SK-N-SH treated with all-trans-retinoic acid at 6 μM for 48 hours (cell line): Measurements from ENCODE around the gene ME1.
A peak's percentile ranks its signal among the peaks of the same experiment; 100 is the strongest.

Experiments used
- ATAC-seq: fragments of 200-7000 bp; cut with Tn5 transposase; 3 replicates; pipeline ENCODE4 v1.9.1; 2020; ENCODE audit warnings: mild to moderate bottlenecking, moderate library complexity
- ARNTL ChIP-seq: fragments of 450-650 bp; formaldehyde crosslinking; IDR thresholded peaks from 2 replicates; pipeline ENCODE4 v1.5.0; 2020; ENCODE audit warnings: low read depth, mild to moderate bottlenecking, moderate library complexity, borderline replicate concordance
- CSDC2 ChIP-seq: fragments of 250-450 bp; sonication (Bioruptor Pico); IDR thresholded peaks from 2 replicates; pipeline ENCODE4 v1.5.0; 2020; ENCODE audit warnings: mild to moderate bottlenecking, moderate library complexity
- ESRRG ChIP-seq: fragments of 250-450 bp; sonication (Bioruptor Pico); IDR thresholded peaks from 2 replicates; pipeline ENCODE4 v1.6.1; 2021; ENCODE audit warnings: mild to moderate bottlenecking
- GLIS3 ChIP-seq: fragments of 250-450 bp; sonication (Bioruptor Pico); IDR thresholded peaks from 2 replicates; pipeline ENCODE4 v1.5.0; 2020; ENCODE audit warnings: mild to moderate bottlenecking, moderate library complexity
- ISL1 ChIP-seq: fragments of 250-450 bp; sonication (Bioruptor Pico); IDR thresholded peaks from 2 replicates; pipeline ENCODE4 v2.1.2; 2022; ENCODE audit warnings: mild to moderate bottlenecking, moderate library complexity
- OSR1 ChIP-seq: fragments of 250-450 bp; sonication (Bioruptor Pico); IDR thresholded peaks from 2 replicates; pipeline ENCODE4 v1.8.0; 2022; ENCODE audit warnings: moderate library complexity, mild to moderate bottlenecking, inconsistent platforms
- PPARA ChIP-seq: fragments of 250-450 bp; sonication (Bioruptor Pico); IDR thresholded peaks from 2 replicates; pipeline ENCODE4 v1.5.0; 2020; ENCODE audit warnings: mild to moderate bottlenecking, borderline replicate concordance
- RARB ChIP-seq: fragments of 250-450 bp; sonication (Bioruptor Pico); IDR thresholded peaks from 2 replicates; pipeline ENCODE4 v1.8.0; 2021; ENCODE audit warnings: mild to moderate bottlenecking, moderate library complexity
- SNAI2 ChIP-seq: fragments of 250-450 bp; sonication (Bioruptor Pico); IDR thresholded peaks from 2 replicates; pipeline ENCODE4 v1.5.0; 2020; ENCODE audit warnings: mild to moderate bottlenecking, moderate library complexity
- TCF4 ChIP-seq: fragments of 250-450 bp; sonication (Bioruptor Pico); IDR thresholded peaks from 2 replicates; pipeline ENCODE4 v1.8.0; 2021; ENCODE audit warnings: mild to moderate bottlenecking, moderate library complexity, borderline replicate concordance
- TOX ChIP-seq: fragments of 250-450 bp; sonication (Bioruptor Pico); IDR thresholded peaks from 2 replicates; pipeline ENCODE4 v1.8.0; 2021; ENCODE audit warnings: mild to moderate bottlenecking, moderate library complexity, borderline replicate concordance
- ZFP3 ChIP-seq: fragments of 250-450 bp; sonication (Bioruptor Pico); IDR thresholded peaks from 2 replicates; pipeline ENCODE4 v1.5.0; 2020; ENCODE audit warnings: mild to moderate bottlenecking, moderate library complexity
- ZNF565 ChIP-seq: fragments of 450-650 bp; formaldehyde crosslinking; conservative IDR thresholded peaks from 2 replicates; pipeline ENCODE4 v1.5.0; 2020; ENCODE audit warnings: low read depth, mild to moderate bottlenecking, moderate library complexity
- ZNF70 ChIP-seq: fragments of 450-650 bp; formaldehyde crosslinking; IDR thresholded peaks from 2 replicates; pipeline ENCODE4 v1.5.0; 2020; ENCODE audit warnings: mild to moderate bottlenecking, moderate library complexity
- ZNF8 ChIP-seq: fragments of 450-650 bp; formaldehyde crosslinking; IDR thresholded peaks from 2 replicates; pipeline ENCODE4 v1.5.0; 2020; ENCODE audit warnings: mild to moderate bottlenecking, moderate library complexity
- TF ChIP-seq, protein P1 (sequence below): fragments of 250-450 bp; sonication (Bioruptor Pico); IDR thresholded peaks from 2 replicates; pipeline ENCODE4 v1.5.0; 2020; ENCODE audit warnings: mild to moderate bottlenecking, moderate library complexity
- TF ChIP-seq, protein P2 (sequence below): fragments of 250-450 bp; sonication (Bioruptor Pico); IDR thresholded peaks from 2 replicates; pipeline ENCODE4 v1.8.0; 2021; ENCODE audit warnings: low read depth, mild to moderate bottlenecking, moderate library complexity, borderline replicate concordance
- TF ChIP-seq, protein P3 (sequence below): fragments of 250-450 bp; sonication (Bioruptor Pico); IDR thresholded peaks from 2 replicates; pipeline ENCODE4 v1.8.0; 2020; ENCODE audit warnings: mild to moderate bottlenecking, moderate library complexity, borderline replicate concordance
- TF ChIP-seq, protein P4 (sequence below): fragments of 250-450 bp; sonication (Bioruptor Pico); IDR thresholded peaks from 2 replicates; pipeline ENCODE4 v1.5.1; 2020; ENCODE audit warnings: low read depth, mild to moderate bottlenecking, moderate library complexity
- TF ChIP-seq, protein P5 (sequence below): fragments of 250-450 bp; sonication (Bioruptor Pico); IDR thresholded peaks from 2 replicates; pipeline ENCODE4 v1.5.1; 2021; ENCODE audit warnings: mild to moderate bottlenecking, moderate library complexity

Gene ME1

DNA sequence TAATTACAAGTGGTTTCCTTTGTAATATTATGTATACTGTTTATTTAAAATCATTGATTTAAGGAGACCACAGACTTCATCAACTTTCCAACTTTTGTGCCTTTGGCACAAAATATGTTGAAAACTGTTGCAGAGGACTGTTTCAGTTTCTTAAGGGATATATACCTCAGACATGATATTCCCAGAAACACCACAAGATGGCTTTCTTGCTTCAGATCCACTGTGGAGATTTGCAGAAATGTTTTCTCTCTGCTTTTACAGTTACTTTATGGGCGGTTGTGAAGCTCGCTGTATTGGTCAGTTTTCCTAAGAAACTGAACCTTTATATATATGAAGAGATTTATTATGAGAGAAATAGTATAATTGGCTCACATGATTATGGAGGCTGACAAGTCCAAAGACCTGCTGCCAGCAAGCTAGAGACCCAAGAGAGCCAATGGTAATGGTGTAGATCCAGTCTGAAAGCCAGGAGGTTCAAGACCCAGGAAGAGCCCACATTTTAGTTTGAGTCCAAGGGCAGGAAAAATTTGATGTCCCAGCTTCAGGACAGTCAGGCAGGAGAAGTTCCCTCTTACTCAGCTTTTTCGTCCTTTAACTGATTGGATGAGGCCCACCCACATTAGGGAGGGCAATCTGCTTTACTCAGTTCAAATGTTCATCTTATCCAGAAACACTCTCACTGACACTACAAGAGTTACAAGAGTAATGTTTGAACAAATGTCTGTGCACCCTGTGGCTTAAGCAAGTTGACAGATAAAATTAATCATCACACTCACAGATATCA lies 12.8 kb downstream of the ME1 start:
- peak; percentile 93 for ATAC-seq
- no peak for TF ChIP-seq ZNF8 (CRISPR knock-in tag)
- TF ChIP-seq ESRRG (CRISPR knock-in tag): no peak
- TF ChIP-seq TOX (CRISPR knock-in tag): no peak
- no peak for TF ChIP-seq ISL1 (CRISPR knock-in tag)
- TF ChIP-seq, protein P1, sequence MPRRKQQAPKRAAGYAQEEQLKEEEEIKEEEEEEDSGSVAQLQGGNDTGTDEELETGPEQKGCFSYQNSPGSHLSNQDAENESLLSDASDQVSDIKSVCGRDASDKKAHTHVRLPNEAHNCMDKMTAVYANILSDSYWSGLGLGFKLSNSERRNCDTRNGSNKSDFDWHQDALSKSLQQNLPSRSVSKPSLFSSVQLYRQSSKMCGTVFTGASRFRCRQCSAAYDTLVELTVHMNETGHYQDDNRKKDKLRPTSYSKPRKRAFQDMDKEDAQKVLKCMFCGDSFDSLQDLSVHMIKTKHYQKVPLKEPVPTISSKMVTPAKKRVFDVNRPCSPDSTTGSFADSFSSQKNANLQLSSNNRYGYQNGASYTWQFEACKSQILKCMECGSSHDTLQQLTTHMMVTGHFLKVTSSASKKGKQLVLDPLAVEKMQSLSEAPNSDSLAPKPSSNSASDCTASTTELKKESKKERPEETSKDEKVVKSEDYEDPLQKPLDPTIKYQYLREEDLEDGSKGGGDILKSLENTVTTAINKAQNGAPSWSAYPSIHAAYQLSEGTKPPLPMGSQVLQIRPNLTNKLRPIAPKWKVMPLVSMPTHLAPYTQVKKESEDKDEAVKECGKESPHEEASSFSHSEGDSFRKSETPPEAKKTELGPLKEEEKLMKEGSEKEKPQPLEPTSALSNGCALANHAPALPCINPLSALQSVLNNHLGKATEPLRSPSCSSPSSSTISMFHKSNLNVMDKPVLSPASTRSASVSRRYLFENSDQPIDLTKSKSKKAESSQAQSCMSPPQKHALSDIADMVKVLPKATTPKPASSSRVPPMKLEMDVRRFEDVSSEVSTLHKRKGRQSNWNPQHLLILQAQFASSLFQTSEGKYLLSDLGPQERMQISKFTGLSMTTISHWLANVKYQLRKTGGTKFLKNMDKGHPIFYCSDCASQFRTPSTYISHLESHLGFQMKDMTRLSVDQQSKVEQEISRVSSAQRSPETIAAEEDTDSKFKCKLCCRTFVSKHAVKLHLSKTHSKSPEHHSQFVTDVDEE (CRISPR knock-in tag): no peak
- no peak for TF ChIP-seq GLIS3 (CRISPR knock-in tag)
- no peak for TF ChIP-seq TCF4 (CRISPR knock-in tag)

DNA sequence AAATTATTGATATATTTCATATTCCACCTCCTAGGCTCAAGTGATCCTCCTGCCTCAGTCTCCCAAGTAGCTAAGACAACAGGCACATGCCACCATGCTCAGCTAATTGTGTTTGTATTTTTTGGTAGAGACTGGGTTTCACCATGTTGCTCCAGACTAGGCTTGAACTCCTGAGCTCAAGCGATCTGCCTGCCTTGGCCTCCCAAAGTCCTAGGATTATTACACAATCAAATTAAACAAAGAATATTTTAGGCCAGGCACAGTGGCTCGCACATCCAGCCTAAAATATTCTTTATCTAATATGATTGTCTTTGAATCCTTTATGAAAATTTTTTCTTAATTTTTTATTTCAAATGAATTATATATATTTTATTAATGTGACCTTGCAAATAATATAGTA lies 17.8 kb downstream of the ME1 start:
- no peak for ATAC-seq
- TF ChIP-seq SNAI2 (CRISPR knock-in tag) (no peak), RARB (CRISPR knock-in tag) (no peak)
- TF ChIP-seq, protein P2, sequence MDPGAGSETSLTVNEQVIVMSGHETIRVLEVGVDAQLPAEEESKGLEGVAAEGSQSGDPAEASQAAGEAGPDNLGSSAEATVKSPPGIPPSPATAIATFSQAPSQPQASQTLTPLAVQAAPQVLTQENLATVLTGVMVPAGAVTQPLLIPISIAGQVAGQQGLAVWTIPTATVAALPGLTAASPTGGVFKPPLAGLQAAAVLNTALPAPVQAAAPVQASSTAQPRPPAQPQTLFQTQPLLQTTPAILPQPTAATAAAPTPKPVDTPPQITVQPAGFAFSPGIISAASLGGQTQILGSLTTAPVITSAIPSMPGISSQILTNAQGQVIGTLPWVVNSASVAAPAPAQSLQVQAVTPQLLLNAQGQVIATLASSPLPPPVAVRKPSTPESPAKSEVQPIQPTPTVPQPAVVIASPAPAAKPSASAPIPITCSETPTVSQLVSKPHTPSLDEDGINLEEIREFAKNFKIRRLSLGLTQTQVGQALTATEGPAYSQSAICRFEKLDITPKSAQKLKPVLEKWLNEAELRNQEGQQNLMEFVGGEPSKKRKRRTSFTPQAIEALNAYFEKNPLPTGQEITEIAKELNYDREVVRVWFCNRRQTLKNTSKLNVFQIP (CRISPR knock-in tag): no peak
- TF ChIP-seq, protein P3, sequence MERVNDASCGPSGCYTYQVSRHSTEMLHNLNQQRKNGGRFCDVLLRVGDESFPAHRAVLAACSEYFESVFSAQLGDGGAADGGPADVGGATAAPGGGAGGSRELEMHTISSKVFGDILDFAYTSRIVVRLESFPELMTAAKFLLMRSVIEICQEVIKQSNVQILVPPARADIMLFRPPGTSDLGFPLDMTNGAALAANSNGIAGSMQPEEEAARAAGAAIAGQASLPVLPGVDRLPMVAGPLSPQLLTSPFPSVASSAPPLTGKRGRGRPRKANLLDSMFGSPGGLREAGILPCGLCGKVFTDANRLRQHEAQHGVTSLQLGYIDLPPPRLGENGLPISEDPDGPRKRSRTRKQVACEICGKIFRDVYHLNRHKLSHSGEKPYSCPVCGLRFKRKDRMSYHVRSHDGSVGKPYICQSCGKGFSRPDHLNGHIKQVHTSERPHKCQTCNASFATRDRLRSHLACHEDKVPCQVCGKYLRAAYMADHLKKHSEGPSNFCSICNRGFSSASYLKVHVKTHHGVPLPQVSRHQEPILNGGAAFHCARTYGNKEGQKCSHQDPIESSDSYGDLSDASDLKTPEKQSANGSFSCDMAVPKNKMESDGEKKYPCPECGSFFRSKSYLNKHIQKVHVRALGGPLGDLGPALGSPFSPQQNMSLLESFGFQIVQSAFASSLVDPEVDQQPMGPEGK: no peak

DNA sequence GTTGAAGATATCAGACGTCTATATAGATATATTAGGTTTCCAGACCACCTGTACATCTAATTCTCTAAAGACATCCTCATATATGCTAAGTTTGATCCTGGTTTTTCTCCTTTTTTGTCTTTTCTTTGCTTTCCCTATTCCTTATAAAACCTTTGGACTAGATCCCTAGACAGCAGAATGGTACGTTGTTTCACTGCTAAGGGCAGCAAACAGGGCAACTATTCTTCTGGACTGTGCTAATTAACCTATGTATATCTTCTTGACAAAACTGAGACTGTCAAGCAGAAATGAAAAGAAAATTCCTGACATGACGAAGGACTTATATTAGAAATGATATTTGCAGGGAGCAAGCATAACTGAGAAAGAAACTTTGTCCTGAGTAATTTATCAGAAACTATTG lies 19.1 kb downstream of the ME1 start:
- no peak for TF ChIP-seq PPARA
- TF ChIP-seq, protein P1 (CRISPR knock-in tag): no peak
- TF ChIP-seq CSDC2: no peak
- TF ChIP-seq, protein P2 (CRISPR knock-in tag): no peak
- TF ChIP-seq, protein P4, sequence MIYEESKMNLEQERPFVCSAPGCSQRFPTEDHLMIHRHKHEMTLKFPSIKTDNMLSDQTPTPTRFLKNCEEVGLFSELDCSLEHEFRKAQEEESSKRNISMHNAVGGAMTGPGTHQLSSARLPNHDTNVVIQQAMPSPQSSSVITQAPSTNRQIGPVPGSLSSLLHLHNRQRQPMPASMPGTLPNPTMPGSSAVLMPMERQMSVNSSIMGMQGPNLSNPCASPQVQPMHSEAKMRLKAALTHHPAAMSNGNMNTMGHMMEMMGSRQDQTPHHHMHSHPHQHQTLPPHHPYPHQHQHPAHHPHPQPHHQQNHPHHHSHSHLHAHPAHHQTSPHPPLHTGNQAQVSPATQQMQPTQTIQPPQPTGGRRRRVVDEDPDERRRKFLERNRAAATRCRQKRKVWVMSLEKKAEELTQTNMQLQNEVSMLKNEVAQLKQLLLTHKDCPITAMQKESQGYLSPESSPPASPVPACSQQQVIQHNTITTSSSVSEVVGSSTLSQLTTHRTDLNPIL (CRISPR knock-in tag): no peak
- TF ChIP-seq TCF4 (CRISPR knock-in tag): no peak
- no peak for TF ChIP-seq ZFP3 (CRISPR knock-in tag)
- TF ChIP-seq ZNF565 (CRISPR knock-in tag): no peak
- TF ChIP-seq OSR1 (CRISPR knock-in tag): no peak
- no peak for TF ChIP-seq ARNTL
- TF ChIP-seq, protein P3: no peak
- no peak for TF ChIP-seq ZNF8 (CRISPR knock-in tag)
- no peak for TF ChIP-seq GLIS3 (CRISPR knock-in tag)
- TF ChIP-seq TOX (CRISPR knock-in tag): no peak
- no peak for TF ChIP-seq ZNF70 (CRISPR knock-in tag)
- TF ChIP-seq, protein P5, sequence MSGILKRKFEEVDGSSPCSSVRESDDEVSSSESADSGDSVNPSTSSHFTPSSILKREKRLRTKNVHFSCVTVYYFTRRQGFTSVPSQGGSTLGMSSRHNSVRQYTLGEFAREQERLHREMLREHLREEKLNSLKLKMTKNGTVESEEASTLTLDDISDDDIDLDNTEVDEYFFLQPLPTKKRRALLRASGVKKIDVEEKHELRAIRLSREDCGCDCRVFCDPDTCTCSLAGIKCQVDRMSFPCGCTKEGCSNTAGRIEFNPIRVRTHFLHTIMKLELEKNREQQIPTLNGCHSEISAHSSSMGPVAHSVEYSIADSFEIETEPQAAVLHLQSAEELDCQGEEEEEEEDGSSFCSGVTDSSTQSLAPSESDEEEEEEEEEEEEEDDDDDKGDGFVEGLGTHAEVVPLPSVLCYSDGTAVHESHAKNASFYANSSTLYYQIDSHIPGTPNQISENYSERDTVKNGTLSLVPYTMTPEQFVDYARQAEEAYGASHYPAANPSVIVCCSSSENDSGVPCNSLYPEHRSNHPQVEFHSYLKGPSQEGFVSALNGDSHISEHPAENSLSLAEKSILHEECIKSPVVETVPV (CRISPR knock-in tag): no peak
- no peak for TF ChIP-seq SNAI2 (CRISPR knock-in tag)
- TF ChIP-seq RARB (CRISPR knock-in tag): no peak
- no peak for ATAC-seq
